ENCODE data around the gene PPAN.

The PPAN gene

GRCh38 chr19:10111405-10111811 is 5.2 kb downstream of the PPAN start, which contains the start of gene P2RY11:
Gene P2RY11 (plus strand): TSS chr19:10111693. CDS start chr19:10111722, 29 bp downstream.
- peak; percentile 96 for FAIRE-seq
- TF ChIP-seq TAF1 (IDR thresholded peaks at IDR 0.05; ENCODE audit: low read depth, low read length) (peak; percentile 55), POU2F2 (IDR thresholded peaks at IDR 0.05; ENCODE audit: low read depth, low read length) (no peak), SPI1 (IDR thresholded peaks at IDR 0.05; ENCODE audit: low read depth, low read length) (no peak), PAX5 (IDR thresholded peaks at IDR 0.05; ENCODE audit: insufficient read depth, low read length, severe bottlenecking) (no peak), POLR2AphosphoS5 (IDR thresholded peaks at IDR 0.05; ENCODE audit: low read depth, low read length) (peak; percentile 82; the same call in 1 of the 2 replicates), POLR2A (IDR thresholded peaks at IDR 0.05; ENCODE audit: low read depth, low read length) (peak; percentile 75; the same call in 1 of the 2 replicates)
- no peak for DNase-seq (ENCODE audit: insufficient read length, low spot score)

- DNase-seq (ENCODE audit: insufficient read length, low spot score) (no peak), FAIRE-seq (peak; percentile 88)
- TF ChIP-seq POLR2A (IDR thresholded peaks at IDR 0.05; ENCODE audit: low read depth, low read length) (peak; percentile 78; the same call in 1 of the 2 replicates), POU2F2 (IDR thresholded peaks at IDR 0.05; ENCODE audit: low read depth, low read length) (no peak; the same call in 1 of the 2 replicates)
Observed at GRCh38 chr19:10112037-10112761, 6.0 kb downstream of the PPAN start.

DNA sequence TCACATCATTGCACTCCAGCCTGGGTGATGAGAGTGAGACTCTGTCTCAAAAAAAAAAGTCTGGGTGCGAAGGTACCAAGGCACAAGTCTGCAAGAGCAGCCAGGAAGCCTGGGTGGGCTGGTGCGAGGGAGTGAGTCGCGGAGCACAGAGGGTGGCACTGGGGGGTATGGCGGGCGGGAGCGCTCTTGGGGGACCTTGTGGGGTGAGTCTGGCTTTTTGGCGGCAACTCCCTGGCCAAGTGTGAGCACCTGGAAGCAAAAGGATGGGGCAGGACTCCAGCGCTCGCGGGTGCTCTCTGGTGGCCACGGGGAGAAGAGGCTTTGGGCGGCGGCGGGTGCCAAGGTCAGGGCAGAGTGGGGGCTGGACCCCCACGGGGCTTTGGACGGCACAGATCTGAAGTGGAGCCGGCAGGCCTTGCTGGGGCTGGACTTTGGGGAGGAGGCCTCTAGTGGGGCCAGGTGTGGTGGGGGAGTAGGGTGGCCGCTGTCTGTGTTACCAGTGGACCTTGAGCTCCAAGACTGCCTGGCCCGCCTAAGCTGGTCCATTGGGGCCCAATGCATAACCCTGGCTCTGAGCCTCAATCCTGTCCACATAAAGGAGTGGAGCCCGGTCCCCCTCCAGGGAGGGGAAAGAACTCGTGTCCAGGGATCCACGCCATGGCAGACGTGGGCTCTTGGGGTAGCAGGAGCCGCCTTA is 6.9 kb downstream of the PPAN start:
- 0 out of 2 replicates have a peak, but pooled peaks have one; percentile 24 for TF ChIP-seq POU2F2 (IDR thresholded peaks at IDR 0.05; ENCODE audit: low read depth, low read length)
- no peak for TF ChIP-seq PAX5 (IDR thresholded peaks at IDR 0.05; ENCODE audit: insufficient read depth, low read length, severe bottlenecking)
- FAIRE-seq (peak; percentile 79), DNase-seq (ENCODE audit: insufficient read length, low spot score) (peak; percentile 56)

DNA sequence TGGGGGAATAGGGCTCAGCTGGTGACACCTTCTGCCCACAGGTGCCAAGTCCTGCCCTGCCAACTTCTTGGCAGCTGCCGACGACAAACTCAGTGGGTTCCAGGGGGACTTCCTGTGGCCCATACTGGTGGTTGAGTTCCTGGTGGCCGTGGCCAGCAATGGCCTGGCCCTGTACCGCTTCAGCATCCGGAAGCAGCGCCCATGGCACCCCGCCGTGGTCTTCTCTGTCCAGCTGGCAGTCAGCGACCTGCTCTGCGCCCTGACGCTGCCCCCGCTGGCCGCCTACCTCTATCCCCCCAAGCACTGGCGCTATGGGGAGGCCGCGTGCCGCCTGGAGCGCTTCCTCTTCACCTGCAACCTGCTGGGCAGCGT is 7.4 kb downstream of the PPAN start:
- TF ChIP-seq POLR2AphosphoS5 (IDR thresholded peaks at IDR 0.05; ENCODE audit: low read depth, low read length) (peak; percentile 93), POLR2A (IDR thresholded peaks at IDR 0.05; ENCODE audit: low read depth, low read length) (peak; percentile 76), SPI1 (IDR thresholded peaks at IDR 0.05; ENCODE audit: low read depth, low read length) (no peak), POU2F2 (IDR thresholded peaks at IDR 0.05; ENCODE audit: low read depth, low read length) (peak; percentile 33; the same call in 1 of the 2 replicates)
- DNase-seq (ENCODE audit: insufficient read length, low spot score) (no peak), FAIRE-seq (no peak)

- TF ChIP-seq TAF1 (IDR thresholded peaks at IDR 0.05; ENCODE audit: low read depth, low read length), result no peak
- TF ChIP-seq POLR2AphosphoS5 (IDR thresholded peaks at IDR 0.05; ENCODE audit: low read depth, low read length), result no peak; the same call in 1 of the 2 replicates
- TF ChIP-seq POU2F2 (IDR thresholded peaks at IDR 0.05; ENCODE audit: low read depth, low read length), result no peak; the same call in 1 of the 2 replicates
- no peak for TF ChIP-seq PAX5 (IDR thresholded peaks at IDR 0.05; ENCODE audit: insufficient read depth, low read length, severe bottlenecking)
- TF ChIP-seq SPI1 (IDR thresholded peaks at IDR 0.05; ENCODE audit: low read depth, low read length), result no peak
- no peak for TF ChIP-seq POLR2A (IDR thresholded peaks at IDR 0.05; ENCODE audit: low read depth, low read length)
- FAIRE-seq (peak; percentile 41), DNase-seq (ENCODE audit: insufficient read length, low spot score) (no peak)
Observed at GRCh38 chr19:10113964-10114650, 7.9 kb downstream of the PPAN start.

DNA sequence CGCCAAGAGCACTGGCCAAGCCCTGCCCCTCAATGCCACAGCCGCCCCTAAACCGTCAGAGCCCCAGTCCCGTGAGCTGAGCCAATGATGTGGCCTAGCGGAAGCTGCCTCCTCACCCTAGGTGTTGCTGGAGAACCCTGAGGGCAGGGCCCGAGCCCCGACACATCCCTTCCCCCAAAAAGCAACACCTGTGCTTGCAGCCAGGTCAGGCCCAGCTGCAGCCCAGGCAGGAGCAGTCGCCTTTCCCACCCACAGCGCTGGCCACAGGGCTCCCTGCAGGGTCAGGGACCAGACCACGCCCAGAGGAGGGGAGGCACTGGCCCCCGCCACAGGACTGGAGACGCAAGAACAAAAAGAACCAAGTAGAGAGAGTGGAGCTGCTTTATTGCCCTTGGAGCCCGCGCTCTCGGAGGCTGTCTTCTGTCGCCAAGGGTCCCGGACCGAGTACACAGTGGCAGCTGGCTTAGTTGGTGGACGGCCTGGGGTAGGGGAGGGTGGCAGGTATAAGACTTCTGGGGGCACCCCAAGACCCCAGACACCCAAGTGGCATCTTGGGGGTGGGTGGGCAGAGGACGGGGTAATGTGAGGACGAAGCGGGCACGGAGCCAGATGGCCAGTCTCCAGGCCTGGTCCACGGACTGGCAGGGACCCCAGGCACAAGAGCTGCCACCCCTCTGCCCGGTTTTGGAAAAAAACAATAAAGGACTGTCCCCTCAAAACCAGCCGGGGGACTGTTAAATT is 8.7 kb downstream of the PPAN start:
- DNase-seq (ENCODE audit: insufficient read length, low spot score), result no peak
- no peak for FAIRE-seq
- peak; percentile 29 for TF ChIP-seq POLR2AphosphoS5 (IDR thresholded peaks at IDR 0.05; ENCODE audit: low read depth, low read length)
- TF ChIP-seq TAF1 (IDR thresholded peaks at IDR 0.05; ENCODE audit: low read depth, low read length), result no peak
- peak; percentile 31; the same call in 1 of the 2 replicates for TF ChIP-seq POLR2A (IDR thresholded peaks at IDR 0.05; ENCODE audit: low read depth, low read length)
- TF ChIP-seq POU2F2 (IDR thresholded peaks at IDR 0.05; ENCODE audit: low read depth, low read length), result 0 out of 2 replicates have a peak, but pooled peaks have one; percentile 13

- TF ChIP-seq TAF1 (IDR thresholded peaks at IDR 0.05; ENCODE audit: low read depth, low read length) (peak; percentile 6; the same call in 1 of the 2 replicates), POLR2AphosphoS5 (IDR thresholded peaks at IDR 0.05; ENCODE audit: low read depth, low read length) (peak; percentile 96), POLR2A (IDR thresholded peaks at IDR 0.05; ENCODE audit: low read depth, low read length) (peak; percentile 97), SPI1 (IDR thresholded peaks at IDR 0.05; ENCODE audit: low read depth, low read length) (no peak), PAX5 (IDR thresholded peaks at IDR 0.05; ENCODE audit: insufficient read depth, low read length, severe bottlenecking) (no peak), POU2F2 (IDR thresholded peaks at IDR 0.05; ENCODE audit: low read depth, low read length) (peak; percentile 90)
- DNase-seq (ENCODE audit: insufficient read length, low spot score) (no peak), FAIRE-seq (no peak)
Observed at GRCh38 chr19:10115392-10116084, 9.4 kb downstream of the PPAN start.

DNA sequence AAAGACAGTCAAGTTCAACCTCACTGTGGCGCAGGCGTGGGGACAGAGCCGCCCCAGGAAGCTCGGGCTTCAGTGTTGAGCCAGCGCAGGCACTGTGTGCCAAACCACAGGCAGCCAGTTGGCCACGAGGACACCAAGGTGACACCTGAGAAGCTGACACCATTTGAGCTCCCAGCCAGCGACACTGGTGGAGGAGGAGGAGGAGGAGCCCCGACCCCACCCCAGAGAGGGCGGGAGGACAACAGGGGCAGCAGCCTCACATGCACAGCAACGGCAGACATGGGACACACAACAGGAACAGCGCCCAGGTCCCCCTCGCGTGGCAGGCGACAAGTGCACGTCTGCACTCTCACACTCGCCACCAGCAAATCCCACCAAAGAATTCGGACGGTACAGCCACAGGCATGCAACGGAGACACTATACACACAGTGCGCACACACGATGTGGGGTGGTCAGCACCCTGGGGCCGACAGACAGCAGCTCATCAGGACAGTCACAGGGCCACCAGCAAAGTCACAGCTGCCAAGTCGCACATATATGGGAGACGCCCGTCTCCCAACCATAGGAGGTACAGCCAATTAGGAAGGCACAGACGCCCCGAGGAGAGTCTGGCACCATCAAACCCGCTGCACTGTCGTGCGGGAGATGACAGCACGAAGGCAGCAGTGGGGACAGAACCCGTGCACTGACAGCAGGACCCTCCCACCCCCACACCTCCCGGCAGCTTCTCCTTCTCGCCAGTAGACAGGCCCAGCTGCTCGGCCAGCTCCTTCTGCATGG is 10.1 kb downstream of the PPAN start:
- TF ChIP-seq POU2F2 (IDR thresholded peaks at IDR 0.05; ENCODE audit: low read depth, low read length) (peak; percentile 63; the same call in 1 of the 2 replicates), PAX5 (IDR thresholded peaks at IDR 0.05; ENCODE audit: insufficient read depth, low read length, severe bottlenecking) (no peak), POLR2A (IDR thresholded peaks at IDR 0.05; ENCODE audit: low read depth, low read length) (peak; percentile 67; the same call in 1 of the 2 replicates), SPI1 (IDR thresholded peaks at IDR 0.05; ENCODE audit: low read depth, low read length) (no peak), TAF1 (IDR thresholded peaks at IDR 0.05; ENCODE audit: low read depth, low read length) (no peak), POLR2AphosphoS5 (IDR thresholded peaks at IDR 0.05; ENCODE audit: low read depth, low read length) (peak; percentile 89)
- DNase-seq (ENCODE audit: insufficient read length, low spot score) (no peak), FAIRE-seq (peak; percentile 40)

Data from GM12891 (cell line).